Psoas muscle (tissue), 8 donors: ENCODE data around the gene WDPCP. TPM values are rescaled to one million over a fixed set of nuclear protein-coding genes. Genes with fewer than 3 reads are reported as not detected.
A peak's percentile ranks its signal among the peaks of the same experiment; 100 is the strongest.

ENCODE experiments used
- ATAC-seq, 4 donors: fragments of 200-7000 bp; cut with Tn5 transposase; one replicate each; pipeline ENCODE4 v1.9.1; 2020; ENCODE audit warnings: moderate library complexity in 3 of 4, mild to moderate bottlenecking in 2 of 4
- DNase-seq, 2 donors: peaks; one replicate each; pipeline ENCODE4 v3.0.0-alpha.2; 2020
- H3K27ac ChIP-seq: fragments of 200-600 bp; one replicate; pipeline ENCODE4 v1.8.0; 2022
- H3K27me3 ChIP-seq, 3 donors: fragments of 200-600 bp in 1 of 3; one replicate each; pipeline versions ENCODE4 v1.6.1 to v1.8.0; 2013 to 2022; ENCODE audit warnings: low read length in 2 of 3, mild to moderate bottlenecking in 2 of 3, moderate library complexity in 1 of 3; ENCODE audit not compliant: insufficient read depth in 3 of 3
- H3K36me3 ChIP-seq, 2 donors: fragments of 200-600 bp in 1 of 2; one replicate each; pipeline versions ENCODE4 v1.6.1 to v1.8.0; 2013 to 2022; ENCODE audit warnings: low read depth in 1 of 2, mild to moderate bottlenecking in 1 of 2, moderate library complexity in 1 of 2; ENCODE audit not compliant: insufficient read depth in 1 of 2
- H3K4me1 ChIP-seq: fragments of 200-600 bp; one replicate; pipeline ENCODE4 v1.8.0; 2022
- H3K4me3 ChIP-seq: fragments of 200-600 bp; one replicate; pipeline ENCODE4 v1.8.0; 2022; ENCODE audit warnings: mild to moderate bottlenecking
- H3K9me3 ChIP-seq: fragments of 200-600 bp; one replicate; pipeline ENCODE4 v1.8.0; 2022
- CTCF ChIP-seq: fragments of 200-600 bp; IDR thresholded peaks from one replicate; pipeline ENCODE4 v1.8.0; 2022; ENCODE audit warnings: antibody characterized with exemption
- WGBS, 3 donors: extraction: QIAGEN DNeasy Blood & Tissue Kit; methylation state at CpG; one replicate each; pipeline versions ENCODE4 v1.1.6 to v1.1.7; 2013; 5-methylcytosine and 5-hydroxymethylcytosine counted together
- intact Hi-C, 2 donors: fragments of 100-400 bp; cut with DNase I; formaldehyde crosslinking; loops; one replicate each; pipeline versions ENCODE4 v1.11.0 to v1.14.2; 2022
- polyA plus RNA-seq, 3 donors: library from polyadenylated mRNA; stranded (reverse); fragments of 200-250 nt; gene quantifications; one replicate each; pipeline ENCODE4 v1.2.3, GENCODE V29; 2013
- total RNA-seq, 4 donors: library from RNA; stranded (reverse); fragmentation: NEBNext Ultra II Directional in 2 of 4; extraction: Animal tissue kit (Norgen Biotek cat#: 25700) in 2 of 4; gene quantifications; one replicate each; pipeline versions ENCODE4 v1.2.1 to v1.2.4, GENCODE V29; 2021 to 2023
- donor health status: healthy with polysubstance abuse.
- donor health status: DM: no; HTN: no; CAD: no; lungs with moderate emphysema.
- donor health status: Bipolar disorder and iron deficiency.
- donor health status: healthy.
- donor health status: DM: yes; HTN: yes; CAD: no.
- donor health status: DM: no; HTN: no; CAD: no.
- donor health status: DM: no; HTN: no; CAD: no.
- donor health status: DM: yes; HTN: yes; CAD: no.

Gene WDPCP
- total and polyA plus RNA-seq, 7 donors = 1.7 to 17.2 (median 4.4) TPM

GRCh38 chr2:63344575-63345284 lies 243.5 kb downstream of the WDPCP start:
- intact Hi-C loops = no loop called here
- no peak for TF ChIP-seq CTCF

GRCh38 chr2:63343397-63344109 lies 244.7 kb downstream of the WDPCP start:
- 0 to 68% (median 67%) methylated on average over 1 of the region's 1 CpG for WGBS, 3 donors
- Histone ChIP-seq H3K9me3 (peaks cover 8% of the 10 kb centered on the region), H3K27ac (no peak overlapping the region), H3K4me1 (peaks cover 19% of the 10 kb centered on the region), H3K27me3 (no peaks in the 10 kb centered on the region), H3K4me3 (no peak overlapping the region), H3K36me3 (no peaks in the 10 kb centered on the region)
- DNase-seq (no peak), ATAC-seq (no peak)
- no peak for TF ChIP-seq CTCF
- intact Hi-C loops = no loop called here

More at GRCh38 chr2:63344575-63345284, 243.5 kb downstream of the WDPCP start:
- DNase-seq = no peak
- Histone ChIP-seq H3K36me3 (no peaks in the 10 kb centered on the region), H3K9me3 (peaks cover 8% of the 10 kb centered on the region), H3K4me1 (peaks cover 19% of the 10 kb centered on the region), H3K27me3 (no peaks in the 10 kb centered on the region), H3K27ac (peak overlapping the region; percentile 67), H3K4me3 (no peak overlapping the region)
- ATAC-seq = peak; percentile 66 to 86 (median 76)
- 52 to 67% (median 54%) methylated on average over 2 of the region's 2 CpGs for WGBS, 3 donors

GRCh38 chr2:63340443-63340842 lies 247.8 kb downstream of the WDPCP start:
- intact Hi-C loops = no loop called here
- DNase-seq (no peak), ATAC-seq (no peak)
- peaks cover 8% of the 10 kb centered on the region for H3K9me3 ChIP-seq
- H3K4me3 ChIP-seq = no peak overlapping the region
- H3K27me3 ChIP-seq = no peaks in the 10 kb centered on the region
- peaks cover 11% of the 10 kb centered on the region for H3K4me1 ChIP-seq
- no peak overlapping the region for H3K27ac ChIP-seq
- no peaks in the 10 kb centered on the region for H3K36me3 ChIP-seq
- TF ChIP-seq CTCF = no peak
- 88 to 95% (median 90%) methylated on average over 1 of the region's 1 CpG for WGBS, 3 donors

GRCh38 chr2:63334910-63335309 lies 253.4 kb downstream of the WDPCP start:
- no peak for DNase-seq
- no peak for ATAC-seq
- TF ChIP-seq CTCF = no peak
- H3K27me3 ChIP-seq = no peaks in the 10 kb centered on the region
- H3K4me1 ChIP-seq = no peaks in the 10 kb centered on the region
- WGBS, 3 donors = 92 to 97% (median 97%) methylated on average over 1 of the region's 1 CpG
- no peak overlapping the region for H3K4me3 ChIP-seq
- intact Hi-C loops = no loop called here
- no peaks in the 10 kb centered on the region for H3K9me3 ChIP-seq
- H3K27ac ChIP-seq = no peak overlapping the region
- H3K36me3 ChIP-seq = no peaks in the 10 kb centered on the region
